Adrenal gland (tissue), 5 donors: ENCODE results near the gene TMEM123.

ENCODE experiments used
- POLR2A ChIP-seq, 2 donors: fragments of 450-650 bp; IDR thresholded peaks; one replicate each; pipeline ENCODE4 v1.6.1; 2017; ENCODE audit warnings: antibody characterized with exemption in 2 of 2, mild to moderate bottlenecking in 2 of 2, moderate library complexity in 1 of 2
- TF ChIP-seq, protein P1 (sequence below), 6 experiments: fragments of 450-650 bp in 4 of 6; fragments of 200-600 bp in 2 of 6; sonication (generic) in 1 of 6; IDR thresholded peaks; 1 replicate in 5 of 6; 2 replicates in 1 of 6; pipeline versions ENCODE4 v1.5.1 to v1.8.0; 2016 to 2021; ENCODE audit warnings: antibody characterized with exemption in 6 of 6, mild to moderate bottlenecking in 2 of 6, moderate library complexity in 1 of 6
- donor health status: DM: no; HTN: no; CAD: no.

DNA sequence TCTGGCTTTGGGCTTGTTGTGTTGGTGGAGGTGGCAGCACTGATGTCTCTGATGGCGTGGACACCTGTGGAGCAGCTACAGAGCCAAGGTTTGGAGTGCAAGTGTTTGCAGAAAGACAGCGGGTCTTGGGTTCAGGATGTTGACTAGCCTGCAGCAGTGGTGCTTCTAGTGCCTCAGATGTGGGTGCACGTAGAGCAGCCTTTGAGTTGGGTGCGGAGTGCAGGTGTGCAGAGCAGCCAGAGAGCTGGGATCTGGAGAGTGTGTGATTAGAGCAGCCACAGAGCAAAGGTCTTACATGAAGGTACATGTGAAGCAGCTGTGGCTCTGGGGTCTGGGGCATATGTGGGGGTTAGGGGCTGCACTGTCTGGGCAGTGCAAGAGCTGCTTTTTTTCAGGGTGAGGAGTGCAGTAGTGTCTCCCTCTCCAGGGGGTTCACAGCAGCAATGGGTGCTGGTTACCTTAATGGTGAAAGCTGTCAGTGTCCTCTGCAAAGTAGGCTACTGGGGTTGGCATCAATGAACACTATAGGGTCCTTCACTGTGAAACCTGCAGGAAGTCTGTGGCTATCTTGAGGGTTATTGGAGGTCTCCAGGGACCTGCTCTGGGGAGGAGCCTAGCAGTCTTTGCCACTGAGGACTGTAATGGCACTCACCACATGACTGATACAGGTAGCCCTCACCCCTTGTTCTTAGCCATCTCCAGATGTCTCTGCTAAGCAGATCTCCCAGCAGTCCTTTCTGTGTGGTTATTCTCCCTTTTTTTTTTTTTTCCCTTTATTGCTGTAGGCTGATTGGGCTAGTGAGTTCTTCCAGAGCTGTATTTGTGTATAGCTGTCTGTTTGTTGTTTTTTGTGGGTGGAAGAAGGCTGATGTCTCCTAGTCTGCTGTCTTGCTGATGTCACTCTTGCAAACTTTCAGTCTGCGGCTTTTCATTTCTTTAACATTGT, 91.2 kb downstream of the TMEM123 start:
- no peak for TF ChIP-seq POLR2A (IDR thresholded peaks at IDR 0.05)
- TF ChIP-seq, protein P1, sequence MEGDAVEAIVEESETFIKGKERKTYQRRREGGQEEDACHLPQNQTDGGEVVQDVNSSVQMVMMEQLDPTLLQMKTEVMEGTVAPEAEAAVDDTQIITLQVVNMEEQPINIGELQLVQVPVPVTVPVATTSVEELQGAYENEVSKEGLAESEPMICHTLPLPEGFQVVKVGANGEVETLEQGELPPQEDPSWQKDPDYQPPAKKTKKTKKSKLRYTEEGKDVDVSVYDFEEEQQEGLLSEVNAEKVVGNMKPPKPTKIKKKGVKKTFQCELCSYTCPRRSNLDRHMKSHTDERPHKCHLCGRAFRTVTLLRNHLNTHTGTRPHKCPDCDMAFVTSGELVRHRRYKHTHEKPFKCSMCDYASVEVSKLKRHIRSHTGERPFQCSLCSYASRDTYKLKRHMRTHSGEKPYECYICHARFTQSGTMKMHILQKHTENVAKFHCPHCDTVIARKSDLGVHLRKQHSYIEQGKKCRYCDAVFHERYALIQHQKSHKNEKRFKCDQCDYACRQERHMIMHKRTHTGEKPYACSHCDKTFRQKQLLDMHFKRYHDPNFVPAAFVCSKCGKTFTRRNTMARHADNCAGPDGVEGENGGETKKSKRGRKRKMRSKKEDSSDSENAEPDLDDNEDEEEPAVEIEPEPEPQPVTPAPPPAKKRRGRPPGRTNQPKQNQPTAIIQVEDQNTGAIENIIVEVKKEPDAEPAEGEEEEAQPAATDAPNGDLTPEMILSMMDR (IDR thresholded peaks at IDR 0.05) = no peak
